ENCODE results near the gene ZBTB49. TPM values are rescaled to one million over a fixed set of nuclear protein-coding genes. Genes with fewer than 3 reads are reported as not detected.
A peak's percentile ranks its signal among the peaks of the same experiment; 100 is the strongest.
"Not testable (repeated sequence)": the region's sequence is repeated elsewhere in the genome, so short reads cannot be mapped to it uniquely, and the experiment has no call there.

Gene ZBTB49
- polyA plus RNA-seq, 1 donor from 2014 or later: 16.5 TPM

- H3K36me3 ChIP-seq (ENCODE audit: insufficient read depth, low read length): no peaks in the 10 kb centered on the region
- peak within 1 kb of the TSS; percentile 89 for H3K27ac ChIP-seq (ENCODE audit: low read length)
- no peaks in the 10 kb centered on the region for H4K20me1 ChIP-seq (ENCODE audit: insufficient read depth)
- H3K79me2 ChIP-seq (replicated peaks; ENCODE audit: insufficient read depth, low read length): peaks cover 11% of the 10 kb centered on the region
- peak within 1 kb of the TSS; percentile 98 for H3K4me2 ChIP-seq (ENCODE audit: low read length)
- peak within 1 kb of the TSS; percentile 93 for H3K9ac ChIP-seq (ENCODE audit: low read length)
- peak within 1 kb of the TSS; percentile 92 for H2AFZ ChIP-seq (ENCODE audit: low read depth, low read length)
- no peaks in the 10 kb centered on the region for H3K27me3 ChIP-seq (ENCODE audit: insufficient read depth, low read depth, low read length)
- H3K9me2 ChIP-seq (ENCODE audit: insufficient read depth, low read length): no peaks in the 10 kb centered on the region
- TF ChIP-seq RAD21 (conservative IDR thresholded peaks at IDR 0.05) (peak; percentile 31), CTCF (IDR thresholded peaks at IDR 0.05; ENCODE audit: poor library complexity, severe bottlenecking) (peak; percentile 46), MXI1 (conservative IDR thresholded peaks at IDR 0.05; ENCODE audit: poor library complexity, severe bottlenecking) (peak; percentile 76), TAF1 (IDR thresholded peaks at IDR 0.05; ENCODE audit: low read depth) (peak; percentile 84), POLR2AphosphoS5 (IDR thresholded peaks at IDR 0.05) (peak; percentile 98), SMC3 (conservative IDR thresholded peaks at IDR 0.05; ENCODE audit: poor library complexity) (no peak), REST (IDR thresholded peaks at IDR 0.05; ENCODE audit: borderline replicate concordance) (peak; percentile 82), EP300 (conservative IDR thresholded peaks at IDR 0.05; ENCODE audit: poor library complexity, severe bottlenecking) (peak; percentile 50), EZH2 (IDR thresholded peaks at IDR 0.05; ENCODE audit: borderline replicate concordance, insufficient read depth, low read length, poor library complexity, severe bottlenecking) (no peak)
- H3K4me3 ChIP-seq (ENCODE audit: low read length): peak within 1 kb of the TSS; percentile 90
- no peaks in the 10 kb centered on the region for H3F3A ChIP-seq (ENCODE audit: insufficient read depth, low read length, poor library complexity, severe bottlenecking)
- no peaks in the 10 kb centered on the region for H3K9me3 ChIP-seq (ENCODE audit: low read length)
Measured at GRCh38 chr4:4248029-4248884, 41.8 kb upstream of the ZBTB49 start, which contains the start of gene TMEM128. TSS of gene TMEM128 (minus strand) at chr4:4248223. CDS start at chr4:4248202, 21 bp downstream.

- Histone ChIP-seq H3K27ac (ENCODE audit: low read length) (peak overlapping the region; percentile 89), H3K9me2 (ENCODE audit: insufficient read depth, low read length) (no peaks in the 10 kb centered on the region), H3K4me3 (ENCODE audit: low read length) (peak overlapping the region; percentile 90), H3K27me3 (ENCODE audit: insufficient read depth, low read depth, low read length) (no peaks in the 10 kb centered on the region), H3K36me3 (ENCODE audit: insufficient read depth, low read length) (no peaks in the 10 kb centered on the region), H3K9me3 (ENCODE audit: low read length) (no peaks in the 10 kb centered on the region), H3K4me2 (ENCODE audit: low read length) (peak overlapping the region; percentile 94), H4K20me1 (ENCODE audit: insufficient read depth) (no peaks in the 10 kb centered on the region), H3K79me2 (replicated peaks; ENCODE audit: insufficient read depth, low read length) (peaks cover 11% of the 10 kb centered on the region), H2AFZ (ENCODE audit: low read depth, low read length) (peak overlapping the region; percentile 92), H3K9ac (ENCODE audit: low read length) (peak overlapping the region; percentile 93), H3F3A (ENCODE audit: insufficient read depth, low read length, poor library complexity, severe bottlenecking) (no peaks in the 10 kb centered on the region)
- no peak for TF ChIP-seq CTCF (IDR thresholded peaks at IDR 0.05; ENCODE audit: poor library complexity, severe bottlenecking)
Measured at GRCh38 chr4:4248885-4249203, 41.2 kb upstream of the ZBTB49 start.

GRCh38 chr4:4249342-4249741, 40.7 kb upstream of the ZBTB49 start:
- H3K4me3 ChIP-seq (ENCODE audit: low read length); H3K4me2 ChIP-seq (ENCODE audit: low read length); H3K9ac ChIP-seq (ENCODE audit: low read length); H3K27me3 ChIP-seq (ENCODE audit: insufficient read depth, low read depth, low read length); H3K36me3 ChIP-seq (ENCODE audit: insufficient read depth, low read length); H3K9me3 ChIP-seq (ENCODE audit: low read length); H2AFZ ChIP-seq (ENCODE audit: low read depth, low read length); H3F3A ChIP-seq (ENCODE audit: insufficient read depth, low read length, poor library complexity, severe bottlenecking); H3K9me2 ChIP-seq (ENCODE audit: insufficient read depth, low read length); H3K27ac ChIP-seq (ENCODE audit: low read length); H4K20me1 ChIP-seq (ENCODE audit: insufficient read depth): not testable (repeated sequence)
- peaks cover 11% of the 10 kb centered on the region for H3K79me2 ChIP-seq (replicated peaks; ENCODE audit: insufficient read depth, low read length)
